GM12801 (cell line): ENCODE measurements around the gene PHTF2.

Source experiments
- TF ChIP-seq, protein P1 (sequence below): IDR thresholded peaks from one replicate; pipeline ENCODE4 v1.5.1; 2011; ENCODE audit warnings: control low read depth; ENCODE audit not compliant: insufficient read length; ENCODE audit errors: extremely low read depth

PHTF2 gene

DNA sequence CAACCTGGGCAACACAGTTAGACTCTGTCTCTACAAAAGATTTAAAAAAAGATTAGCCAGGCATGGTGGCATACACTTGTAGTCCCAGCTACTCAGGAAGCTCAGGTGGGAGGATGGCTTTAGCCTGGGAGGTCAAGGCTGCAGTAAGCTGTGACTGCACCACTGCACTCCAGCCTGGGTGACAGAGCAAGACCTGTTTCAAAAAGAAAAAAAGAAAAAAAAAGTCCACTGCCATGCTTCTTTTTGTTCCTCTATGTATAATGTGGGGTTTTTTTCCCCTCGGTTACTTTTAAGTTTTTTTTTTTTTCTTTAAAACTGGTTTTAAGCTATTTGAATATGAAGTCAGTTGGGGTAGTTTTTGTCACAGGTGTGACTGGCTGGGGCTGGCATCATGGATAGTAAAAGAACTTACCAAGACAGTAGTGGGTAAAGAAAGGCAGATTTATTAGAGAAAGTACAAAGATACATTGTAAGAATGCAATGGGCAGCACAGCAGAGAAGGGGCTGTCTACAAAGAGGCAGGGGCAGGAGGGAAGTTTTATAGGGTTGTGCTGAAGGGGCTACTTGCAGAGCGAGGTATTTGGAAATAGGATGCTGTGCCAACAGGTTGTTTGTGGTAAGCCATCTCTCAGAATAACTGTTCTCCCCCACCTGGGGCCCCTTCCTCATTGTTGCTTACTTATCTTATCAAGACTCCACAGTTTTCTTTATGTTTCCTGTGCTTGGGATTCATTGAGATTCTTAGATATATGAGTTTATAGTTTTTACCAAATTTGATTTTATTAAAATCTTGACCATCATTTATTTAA, 177.3 kb downstream of the PHTF2 start:
- TF ChIP-seq, protein P1, sequence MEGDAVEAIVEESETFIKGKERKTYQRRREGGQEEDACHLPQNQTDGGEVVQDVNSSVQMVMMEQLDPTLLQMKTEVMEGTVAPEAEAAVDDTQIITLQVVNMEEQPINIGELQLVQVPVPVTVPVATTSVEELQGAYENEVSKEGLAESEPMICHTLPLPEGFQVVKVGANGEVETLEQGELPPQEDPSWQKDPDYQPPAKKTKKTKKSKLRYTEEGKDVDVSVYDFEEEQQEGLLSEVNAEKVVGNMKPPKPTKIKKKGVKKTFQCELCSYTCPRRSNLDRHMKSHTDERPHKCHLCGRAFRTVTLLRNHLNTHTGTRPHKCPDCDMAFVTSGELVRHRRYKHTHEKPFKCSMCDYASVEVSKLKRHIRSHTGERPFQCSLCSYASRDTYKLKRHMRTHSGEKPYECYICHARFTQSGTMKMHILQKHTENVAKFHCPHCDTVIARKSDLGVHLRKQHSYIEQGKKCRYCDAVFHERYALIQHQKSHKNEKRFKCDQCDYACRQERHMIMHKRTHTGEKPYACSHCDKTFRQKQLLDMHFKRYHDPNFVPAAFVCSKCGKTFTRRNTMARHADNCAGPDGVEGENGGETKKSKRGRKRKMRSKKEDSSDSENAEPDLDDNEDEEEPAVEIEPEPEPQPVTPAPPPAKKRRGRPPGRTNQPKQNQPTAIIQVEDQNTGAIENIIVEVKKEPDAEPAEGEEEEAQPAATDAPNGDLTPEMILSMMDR, result no peak

DNA sequence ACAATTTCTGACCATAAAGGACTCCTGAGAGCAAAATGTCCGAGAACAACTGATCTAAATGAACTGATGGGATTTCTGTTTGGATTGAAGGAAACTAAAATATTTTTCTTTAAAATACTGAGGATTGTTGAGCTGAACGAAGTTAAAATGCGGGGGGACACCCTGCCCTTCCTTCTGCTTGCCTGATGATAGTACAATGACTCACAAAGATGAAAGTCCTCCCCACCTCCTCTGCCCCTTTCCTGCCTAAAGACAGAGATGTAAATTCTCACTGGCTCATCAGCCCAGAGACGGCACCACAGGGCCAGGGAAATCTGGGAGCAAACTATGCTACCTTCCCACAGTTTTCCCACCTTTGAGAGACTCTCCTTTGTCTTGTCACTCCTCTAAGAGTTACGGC, 180.6 kb downstream of the PHTF2 start:
- TF ChIP-seq, protein P1, result no peak

DNA sequence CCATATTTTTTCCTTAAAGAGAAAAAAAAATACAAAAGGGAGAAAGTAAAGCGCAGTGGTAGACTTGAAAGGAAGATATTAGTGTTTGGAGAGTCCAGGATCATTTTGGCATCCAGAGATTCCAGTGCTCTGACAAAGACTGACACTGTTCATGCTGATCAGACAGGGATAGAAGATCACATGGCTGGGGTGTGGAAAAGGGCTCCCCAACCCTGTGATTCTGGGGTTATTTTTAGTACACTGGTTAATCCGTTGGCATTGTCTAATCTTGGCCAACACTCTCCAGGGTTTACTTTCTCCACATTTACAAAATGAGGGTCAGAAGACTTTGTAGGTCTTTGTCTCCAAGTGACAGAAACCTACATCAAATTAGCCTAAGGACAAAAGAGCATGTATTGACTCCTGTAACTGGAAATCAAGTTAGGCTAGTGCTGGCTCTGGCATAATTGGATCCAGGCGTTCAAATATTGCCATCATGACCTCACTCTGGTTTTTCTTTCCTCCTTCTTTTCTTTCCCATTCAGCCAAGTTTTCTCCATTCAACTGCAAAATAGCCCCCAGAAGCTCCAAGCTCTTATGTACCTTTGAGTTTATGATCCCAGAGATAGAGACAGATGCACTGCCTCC, 181.6 kb downstream of the PHTF2 start:
- TF ChIP-seq, protein P1, result no peak

DNA sequence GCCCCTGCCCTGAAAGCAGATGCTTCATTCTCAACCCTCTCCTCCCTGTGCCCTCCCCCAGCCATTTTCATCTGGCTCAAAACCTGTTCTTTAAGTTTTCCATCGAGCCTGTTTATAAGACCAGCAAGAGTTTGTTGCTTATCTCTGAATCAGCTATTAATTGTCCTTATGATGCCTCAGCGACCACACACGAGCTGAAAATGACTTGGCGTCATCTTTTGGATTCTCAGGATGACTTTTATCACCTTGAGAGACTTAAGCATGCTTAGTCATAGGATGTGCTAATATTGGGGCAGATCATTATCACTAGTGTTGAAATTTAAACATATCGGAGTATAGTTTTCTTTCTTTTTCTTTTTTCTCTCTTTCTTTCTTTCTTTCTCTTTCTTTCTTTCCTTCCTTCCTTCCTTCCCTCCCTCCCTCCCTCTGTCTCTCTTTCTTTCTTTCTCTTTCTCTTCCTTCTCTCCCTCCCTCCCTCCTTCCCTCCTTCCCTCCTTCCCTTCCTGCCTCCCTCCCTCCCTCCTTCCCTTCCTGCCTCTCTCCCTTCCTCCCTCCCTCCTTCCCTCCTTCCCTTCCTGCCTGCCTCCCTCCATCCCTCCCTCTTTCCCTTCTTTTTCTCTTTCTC, 184.5 kb downstream of the PHTF2 start:
- TF ChIP-seq, protein P1, result no peak

DNA sequence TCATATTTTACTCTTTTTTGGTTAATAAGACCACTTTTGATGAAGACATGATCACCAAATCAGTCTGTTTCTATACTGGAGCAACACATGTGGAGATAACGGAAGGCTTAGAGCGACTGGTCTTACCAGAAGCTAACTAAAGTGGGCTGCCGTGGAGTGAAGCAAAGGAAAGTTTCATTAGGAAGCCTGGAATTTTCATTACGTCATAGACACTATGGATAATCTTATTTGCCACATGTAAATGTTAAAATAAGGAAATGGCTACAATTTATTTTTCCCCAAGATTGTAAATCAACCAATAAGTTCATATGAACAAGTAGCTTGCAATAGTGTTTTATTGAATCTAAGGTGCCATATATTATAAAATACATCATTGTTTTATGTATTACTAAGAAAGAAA, 185.4 kb downstream of the PHTF2 start:
- TF ChIP-seq, protein P1, result no peak

DNA sequence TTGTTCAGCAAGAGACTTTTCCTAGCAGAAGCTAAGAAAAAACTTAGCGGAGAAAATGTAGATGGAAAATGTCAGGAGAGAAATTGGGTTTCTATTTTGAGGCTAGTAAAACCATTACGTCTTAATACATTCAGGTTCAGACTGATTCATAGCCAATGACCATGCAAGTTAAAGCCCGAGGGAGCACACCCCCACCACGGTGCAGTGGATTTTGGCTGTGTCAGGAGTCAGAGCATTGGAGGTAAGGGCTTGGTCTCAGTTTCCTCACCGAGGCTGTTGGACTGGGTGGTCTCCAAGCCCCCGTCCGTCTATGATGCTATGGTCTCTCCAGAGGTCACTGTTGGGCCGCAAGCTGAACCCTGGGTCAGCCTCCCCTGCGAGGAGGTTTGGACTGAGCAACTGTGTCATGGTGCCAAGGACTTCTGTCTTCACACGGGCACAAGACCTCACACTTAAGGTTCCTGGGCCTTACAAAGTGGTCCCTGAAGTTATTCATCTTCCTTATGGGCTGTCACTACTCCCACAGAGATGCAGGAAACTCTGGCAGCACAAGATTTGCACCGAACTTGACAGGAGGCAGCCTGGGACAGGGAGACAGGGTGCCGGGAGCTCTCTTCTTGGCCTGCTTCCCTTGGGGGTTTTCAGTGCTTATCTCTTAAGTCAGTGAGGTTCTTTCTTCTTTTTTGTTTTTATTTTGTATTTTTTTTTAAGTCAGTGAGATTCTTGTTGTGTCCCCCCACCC, 186.8 kb downstream of the PHTF2 start:
- TF ChIP-seq, protein P1, result no peak

DNA sequence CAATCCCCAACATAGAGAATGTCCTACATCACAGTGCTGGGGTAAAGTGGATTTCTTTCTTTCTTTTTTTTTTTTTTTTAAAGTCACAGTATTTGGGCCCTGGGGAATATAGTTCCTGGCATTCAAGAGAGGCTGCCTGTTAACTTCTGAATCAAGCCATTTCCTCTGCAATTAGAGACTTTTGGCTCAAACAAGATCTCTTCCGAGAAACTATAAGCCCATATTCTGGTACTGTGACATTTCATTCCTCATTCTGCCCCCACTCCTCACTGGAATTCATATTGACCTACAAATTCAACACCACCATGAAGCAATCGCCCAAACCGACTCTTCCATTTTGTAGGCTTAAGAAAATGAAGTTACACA, 187.4 kb downstream of the PHTF2 start:
- TF ChIP-seq, protein P1, result no peak
